Stomach (tissue), 4 donors: ENCODE data around the gene UBE2D1.

Experiments
- EP300 ChIP-seq: sonication (generic); formaldehyde crosslinking; IDR thresholded peaks from one replicate; pipeline ENCODE4 v1.6.1; 2017; ENCODE audit warnings: antibody characterized with exemption
- POLR2A ChIP-seq, 4 donors: fragments of 450-650 bp; IDR thresholded peaks; one replicate each; pipeline ENCODE4 v1.6.1; 2016; ENCODE audit warnings: antibody characterized with exemption in 4 of 4, control low read depth in 2 of 4, mild to moderate bottlenecking in 1 of 4, moderate library complexity in 1 of 4
- POLR2AphosphoS5 ChIP-seq, 3 donors: sonication (generic); formaldehyde crosslinking; IDR thresholded peaks; one replicate each; pipeline ENCODE4 v1.6.1; 2016; ENCODE audit warnings: antibody characterized with exemption in 3 of 3
- TF ChIP-seq, protein P1 (sequence below), 7 experiments: fragments of 450-650 bp in 4 of 7; fragments of 200-600 bp in 3 of 7; sonication (generic) in 3 of 7; IDR thresholded peaks; one replicate each; pipeline ENCODE4 v1.5.1; 2016 to 2019; ENCODE audit warnings: antibody characterized with exemption in 7 of 7, control low read depth in 2 of 7, mild to moderate bottlenecking in 1 of 7

DNA sequence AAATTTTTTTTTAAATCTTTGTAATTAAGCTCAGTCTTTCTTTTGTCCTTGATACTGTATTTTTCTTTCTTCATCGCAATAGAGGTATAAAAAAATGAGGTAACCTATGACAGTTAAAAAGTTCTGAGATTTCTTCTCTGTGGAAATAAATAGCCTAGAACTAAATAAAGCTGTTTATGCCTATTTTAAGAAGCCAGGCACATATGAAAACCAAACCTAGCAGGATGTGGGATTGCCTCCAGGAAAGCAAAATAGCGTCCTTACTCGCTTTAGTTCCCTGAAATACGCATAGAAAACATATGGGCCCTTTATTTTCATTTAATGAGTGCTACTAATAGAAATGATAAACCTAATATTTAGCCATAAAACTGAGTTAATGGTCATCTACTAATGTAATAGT, 6.6 kb downstream of the UBE2D1 start:
- TF ChIP-seq, protein P1, sequence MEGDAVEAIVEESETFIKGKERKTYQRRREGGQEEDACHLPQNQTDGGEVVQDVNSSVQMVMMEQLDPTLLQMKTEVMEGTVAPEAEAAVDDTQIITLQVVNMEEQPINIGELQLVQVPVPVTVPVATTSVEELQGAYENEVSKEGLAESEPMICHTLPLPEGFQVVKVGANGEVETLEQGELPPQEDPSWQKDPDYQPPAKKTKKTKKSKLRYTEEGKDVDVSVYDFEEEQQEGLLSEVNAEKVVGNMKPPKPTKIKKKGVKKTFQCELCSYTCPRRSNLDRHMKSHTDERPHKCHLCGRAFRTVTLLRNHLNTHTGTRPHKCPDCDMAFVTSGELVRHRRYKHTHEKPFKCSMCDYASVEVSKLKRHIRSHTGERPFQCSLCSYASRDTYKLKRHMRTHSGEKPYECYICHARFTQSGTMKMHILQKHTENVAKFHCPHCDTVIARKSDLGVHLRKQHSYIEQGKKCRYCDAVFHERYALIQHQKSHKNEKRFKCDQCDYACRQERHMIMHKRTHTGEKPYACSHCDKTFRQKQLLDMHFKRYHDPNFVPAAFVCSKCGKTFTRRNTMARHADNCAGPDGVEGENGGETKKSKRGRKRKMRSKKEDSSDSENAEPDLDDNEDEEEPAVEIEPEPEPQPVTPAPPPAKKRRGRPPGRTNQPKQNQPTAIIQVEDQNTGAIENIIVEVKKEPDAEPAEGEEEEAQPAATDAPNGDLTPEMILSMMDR (IDR thresholded peaks at IDR 0.05), result no peak
- TF ChIP-seq EP300 (no peak), POLR2AphosphoS5 (IDR thresholded peaks at IDR 0.05) (no peak), POLR2A (IDR thresholded peaks at IDR 0.05) (no peak)
